ENCODE data around the gene B3GALT4.
"Not testable (repeated sequence)": the region's sequence is repeated elsewhere in the genome, so short reads cannot be mapped to it uniquely, and the experiment has no call there.

B3GALT4 gene

DNA sequence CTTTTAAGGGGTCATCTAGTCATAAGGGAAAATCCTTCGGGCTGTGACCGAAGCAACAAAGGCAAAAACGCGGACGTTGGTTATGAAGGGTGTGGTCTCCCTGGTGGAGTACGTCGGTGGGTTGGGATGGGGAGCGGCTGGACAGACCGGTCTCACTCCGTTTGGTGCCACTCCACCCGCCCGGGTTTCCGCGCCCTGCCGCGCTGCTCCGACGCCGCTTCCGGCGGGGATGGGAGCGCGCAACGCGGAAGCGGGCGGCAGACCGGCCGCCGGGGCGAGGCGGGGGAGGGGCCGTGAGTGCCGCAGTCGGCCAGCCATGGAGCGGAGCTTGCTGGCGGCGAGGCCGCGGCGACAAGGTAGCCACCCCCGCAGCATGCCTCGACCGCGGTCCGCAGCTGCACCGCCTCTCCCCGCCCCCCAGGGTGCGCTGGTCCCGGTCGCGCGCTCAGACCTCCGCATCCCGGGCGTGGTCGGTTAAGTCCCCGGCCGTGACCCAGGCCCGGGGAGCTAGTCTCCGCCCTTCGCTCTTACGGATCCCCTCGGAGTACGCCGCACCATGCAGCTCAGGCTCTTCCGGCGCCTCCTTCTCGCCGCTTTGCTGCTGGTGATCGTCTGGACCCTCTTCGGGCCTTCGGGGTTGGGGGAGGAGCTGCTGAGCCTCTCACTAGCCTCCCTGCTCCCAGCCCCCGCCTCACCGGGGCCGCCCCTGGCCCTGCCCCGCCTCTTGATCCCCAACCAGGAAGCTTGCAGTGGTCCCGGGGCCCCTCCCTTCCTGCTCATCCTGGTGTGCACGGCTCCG lies at the start of gene B3GALT4:
Gene B3GALT4, plus strand, starts transcription at position 260 of the 799 bp plus-strand sequence. Its CDS starts 297 bp downstream, at position 557.
- ATAC-seq (peak; percentile 74), DNase-seq (peak; percentile 88)

DNA sequence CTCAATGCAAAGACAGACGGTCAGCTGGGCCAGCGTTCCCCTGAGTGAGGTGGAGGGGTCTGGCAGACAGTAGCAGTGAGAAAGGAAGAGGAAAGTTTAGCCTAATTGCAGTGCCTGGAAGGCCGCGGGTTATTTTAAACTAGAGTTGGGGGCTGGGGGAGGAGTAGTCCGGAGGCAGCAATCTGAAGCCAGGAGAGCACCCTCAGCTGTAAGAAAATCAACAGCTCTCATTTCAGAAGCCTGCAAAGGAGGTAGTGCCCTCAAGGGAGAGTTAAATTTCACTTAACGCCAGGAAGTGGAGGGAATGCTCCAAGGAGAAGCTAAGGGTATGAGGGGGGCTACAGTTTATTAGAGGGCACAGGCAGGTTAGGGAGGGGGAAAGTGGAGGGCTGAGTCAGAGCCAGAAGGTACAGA lies 41.7 kb upstream of the B3GALT4 start:
- ATAC-seq = no peak
- no peak for DNase-seq

DNA sequence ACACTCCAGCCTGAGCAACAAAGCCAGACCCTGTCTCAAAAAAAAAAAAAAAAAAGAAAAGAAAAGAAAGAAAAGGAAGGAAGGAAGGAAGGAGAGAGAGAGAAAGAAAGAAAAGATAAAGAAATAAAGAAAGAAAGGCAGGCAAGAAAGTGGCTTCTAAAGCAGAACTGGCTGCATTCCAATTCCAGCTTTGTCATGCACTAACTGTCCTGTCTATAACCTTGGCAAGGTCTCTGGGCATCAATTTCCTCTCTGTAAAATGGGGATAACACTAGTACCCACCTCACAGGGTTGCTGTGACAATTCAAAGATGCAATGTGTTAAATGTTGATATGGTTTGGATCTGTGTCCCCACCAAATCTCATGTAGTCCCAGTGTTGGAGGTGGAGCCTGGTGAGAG lies 40.6 kb upstream of the B3GALT4 start:
- no peak for ATAC-seq
- DNase-seq = no peak

- ATAC-seq = no peak
- DNase-seq = no peak
Observed at GRCh38 chr6:33236852-33237251, 40.1 kb upstream of the B3GALT4 start.

GRCh38 chr6:33237741-33238140 lies 39.2 kb upstream of the B3GALT4 start:
- no peak for ATAC-seq
- DNase-seq = no peak

DNA sequence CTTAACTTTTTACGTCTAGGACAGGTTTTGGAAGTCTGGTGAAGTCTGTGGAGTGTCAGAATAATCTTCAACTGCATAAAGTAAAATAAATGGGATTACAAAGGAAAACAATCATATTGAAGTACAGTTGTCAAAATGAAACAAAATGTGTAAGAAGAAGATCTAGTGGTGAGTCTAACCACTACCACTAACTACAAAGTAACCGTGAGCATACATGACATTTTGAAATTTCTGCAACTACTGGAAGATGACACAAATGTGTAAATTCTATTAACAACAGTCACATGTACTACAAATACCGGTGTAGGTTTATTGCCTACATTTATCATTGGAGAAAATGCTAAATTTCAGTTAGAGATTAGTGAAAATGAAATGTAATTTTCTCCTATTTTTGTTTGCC lies 35.0 kb upstream of the B3GALT4 start:
- ATAC-seq = peak; percentile 79

GRCh38 chr6:33243476-33243875 lies 33.4 kb upstream of the B3GALT4 start:
- no peak for ATAC-seq
- DNase-seq = no peak

More for the DNA sequence above, 35.0 kb upstream of the B3GALT4 start:
- no peak for DNase-seq

DNA sequence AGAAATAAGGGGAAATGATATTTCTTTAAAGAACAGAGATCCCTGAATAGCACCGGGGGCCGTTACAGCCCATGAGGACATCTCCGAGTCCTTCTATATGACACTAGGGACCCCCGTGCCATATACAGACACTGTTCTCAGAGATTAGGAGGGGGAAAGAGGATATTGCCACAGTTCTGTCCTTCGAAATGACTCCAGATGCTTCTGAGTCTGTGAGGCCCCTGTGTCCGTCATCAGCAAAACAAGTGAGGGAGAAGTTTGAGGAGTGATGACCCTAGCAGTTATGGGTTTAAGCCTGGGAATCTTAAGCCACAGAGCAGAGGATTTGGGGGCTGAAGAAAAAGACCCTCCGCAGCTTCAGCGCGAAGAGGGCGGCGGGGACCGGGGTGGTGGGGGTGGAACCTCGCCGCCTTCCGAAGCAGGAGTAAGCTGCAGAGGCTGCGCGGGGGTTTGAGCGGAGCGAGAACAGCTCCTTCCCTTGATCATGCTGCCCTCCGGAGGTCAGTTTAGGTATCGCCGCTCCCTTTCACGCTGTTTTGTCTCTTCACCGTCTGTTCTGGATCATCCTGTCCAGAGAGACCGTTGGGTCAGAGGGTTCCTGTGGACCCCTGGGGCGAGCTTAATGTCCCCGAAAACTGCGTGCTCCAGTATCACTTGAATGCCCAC lies 28.8 kb upstream of the B3GALT4 start:
- DNase-seq (peak; percentile 94), ATAC-seq (peak; percentile 45)

DNA sequence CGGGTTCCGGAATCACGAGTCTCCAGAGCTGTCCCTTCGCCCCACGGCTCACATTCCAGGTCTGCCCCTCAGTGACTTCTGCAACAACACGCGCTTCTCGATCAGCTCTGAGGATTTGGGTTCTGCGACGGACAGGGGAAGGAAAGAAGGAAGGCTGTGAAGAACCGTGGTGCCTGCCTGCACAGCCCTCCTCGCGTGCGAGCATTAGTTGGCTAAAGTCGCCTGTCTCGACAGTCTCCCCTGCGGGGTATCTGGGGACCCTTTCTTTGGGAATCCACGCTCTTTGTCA lies 28.3 kb upstream of the B3GALT4 start:
- DNase-seq = no peak

DNA sequence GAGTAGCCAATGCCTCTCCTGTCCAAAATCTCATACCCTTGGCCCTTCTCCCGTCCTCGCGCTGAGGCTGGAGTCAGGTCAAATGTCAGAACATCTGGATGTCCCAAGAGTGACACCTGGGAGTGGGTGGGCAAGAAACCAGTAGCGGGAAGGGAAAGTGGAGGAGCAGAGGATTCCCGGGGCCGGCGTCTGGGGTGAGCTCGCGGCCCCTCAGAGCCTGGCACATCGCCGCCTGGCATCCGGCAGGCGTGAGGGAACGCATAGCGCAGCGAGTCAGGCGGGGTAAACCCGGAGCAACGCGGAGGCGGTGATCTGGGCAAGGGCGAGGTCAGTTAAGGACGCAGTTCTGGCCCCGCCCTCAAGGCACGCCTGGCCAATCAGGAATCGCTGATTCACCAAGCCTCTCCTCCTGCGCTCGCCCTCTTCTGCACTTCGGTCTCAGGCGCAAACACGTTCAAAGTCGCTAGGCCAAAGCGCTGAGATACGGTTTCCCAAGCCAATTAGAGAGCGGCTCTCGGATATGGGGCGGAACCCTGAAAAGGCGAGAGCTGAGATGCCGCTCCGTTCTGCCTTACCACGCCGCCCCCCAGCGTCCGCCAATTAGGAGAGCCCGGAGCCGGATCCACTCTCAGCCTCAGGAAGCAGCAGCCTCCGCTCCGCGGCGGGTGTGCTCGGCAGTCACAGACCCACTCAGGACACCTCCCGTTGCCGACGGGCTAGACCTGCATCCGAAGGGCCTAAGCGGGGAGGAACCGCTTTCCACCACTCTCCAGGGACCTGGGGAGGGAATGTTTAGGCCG lies 27.8 kb upstream of the B3GALT4 start:
- DNase-seq (peak; percentile 96), ATAC-seq (peak; percentile 96)

More for the DNA sequence above, 28.3 kb upstream of the B3GALT4 start:
- ATAC-seq = peak; percentile 5

- ATAC-seq = no peak
- no peak for DNase-seq
Observed at GRCh38 chr6:33249732-33250630, 26.9 kb upstream of the B3GALT4 start.

DNA sequence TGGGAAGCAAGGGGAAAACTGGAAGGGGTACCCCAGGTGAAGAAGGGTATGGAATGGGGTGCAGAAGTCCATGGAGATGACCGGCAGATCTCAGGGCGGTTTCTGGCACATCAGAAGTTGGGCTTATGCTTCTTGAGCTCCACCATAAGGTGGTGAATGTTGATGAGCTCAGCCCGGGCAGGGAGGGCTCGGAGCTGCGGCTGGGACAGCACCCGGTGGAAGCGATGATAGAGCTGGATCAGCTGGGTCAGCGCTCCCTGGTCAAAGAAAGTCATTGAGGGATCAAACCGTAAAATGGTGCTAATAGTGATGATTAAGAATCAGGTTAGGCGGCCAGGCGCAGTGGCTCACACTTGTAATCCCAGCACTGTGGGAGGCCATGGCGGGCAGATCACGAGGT lies 26.2 kb upstream of the B3GALT4 start:
- DNase-seq = no peak
- ATAC-seq = no peak

GRCh38 chr6:33251395-33252012 lies 25.4 kb upstream of the B3GALT4 start:
- ATAC-seq = no peak
- DNase-seq = no peak

DNA sequence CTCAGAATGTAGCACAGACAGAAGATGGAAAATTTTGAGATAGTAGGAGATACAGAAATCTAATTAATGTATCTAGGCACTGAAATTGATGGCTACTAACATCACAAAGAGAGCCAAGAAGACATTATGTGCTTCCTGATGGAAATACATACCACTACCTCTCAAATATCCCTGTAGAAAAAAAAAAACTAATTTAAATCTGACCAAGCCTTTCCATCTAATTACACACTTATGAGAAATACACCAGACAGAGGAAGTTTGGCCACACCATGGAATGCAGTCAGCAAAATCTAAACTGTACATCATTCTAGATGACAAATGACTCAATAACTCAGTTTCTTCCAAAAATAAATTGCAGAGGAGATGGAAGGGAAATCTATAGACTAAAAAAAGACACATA lies 24.2 kb upstream of the B3GALT4 start:
- DNase-seq (no peak), ATAC-seq (no peak)

DNA sequence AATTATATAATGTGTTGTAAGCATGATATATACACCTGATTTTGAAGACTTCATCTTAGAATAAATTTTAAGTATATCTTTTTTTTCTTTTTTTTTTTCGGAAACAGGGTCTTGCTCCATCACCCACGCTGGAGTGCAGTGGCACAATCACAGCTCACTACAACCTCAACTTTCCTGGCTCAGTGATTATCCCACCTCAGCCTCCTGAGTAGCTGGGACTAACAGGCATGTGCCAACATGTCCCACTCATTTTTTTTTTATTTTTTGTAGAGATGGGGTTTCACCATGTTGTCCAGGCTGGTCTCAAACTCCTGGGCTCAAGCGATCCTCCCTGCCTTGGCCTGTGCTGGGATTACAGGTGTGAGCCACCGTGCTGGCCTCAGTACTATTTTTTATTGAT lies 22.3 kb upstream of the B3GALT4 start:
- ATAC-seq (no peak), DNase-seq (no peak)

DNA sequence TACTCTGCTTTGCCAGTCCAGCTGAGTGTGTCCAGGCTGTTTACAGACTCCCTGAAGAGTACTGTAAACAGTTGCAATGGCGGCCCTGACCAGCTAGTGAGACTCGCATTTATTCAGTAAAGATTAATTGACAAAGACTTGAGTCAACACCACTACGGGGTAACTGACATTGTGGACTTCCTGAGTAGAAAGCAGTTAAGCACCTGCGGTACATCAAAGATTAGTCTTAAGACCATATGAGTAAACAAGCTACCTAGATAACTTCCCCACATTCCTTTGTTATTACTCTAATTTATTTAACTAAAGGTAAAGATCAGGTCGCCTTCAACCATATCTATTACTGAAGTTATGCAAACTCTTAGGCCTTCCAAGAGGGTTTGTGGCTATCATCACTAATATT lies 17.9 kb upstream of the B3GALT4 start:
- no peak for ATAC-seq
- no peak for DNase-seq

- ATAC-seq, DNase-seq: not testable (repeated sequence)
Observed at GRCh38 chr6:33262490-33262889, 14.4 kb upstream of the B3GALT4 start.

GRCh38 chr6:33264015-33264414 lies 12.9 kb upstream of the B3GALT4 start:
- DNase-seq = no peak
- ATAC-seq = peak; percentile 37

DNA sequence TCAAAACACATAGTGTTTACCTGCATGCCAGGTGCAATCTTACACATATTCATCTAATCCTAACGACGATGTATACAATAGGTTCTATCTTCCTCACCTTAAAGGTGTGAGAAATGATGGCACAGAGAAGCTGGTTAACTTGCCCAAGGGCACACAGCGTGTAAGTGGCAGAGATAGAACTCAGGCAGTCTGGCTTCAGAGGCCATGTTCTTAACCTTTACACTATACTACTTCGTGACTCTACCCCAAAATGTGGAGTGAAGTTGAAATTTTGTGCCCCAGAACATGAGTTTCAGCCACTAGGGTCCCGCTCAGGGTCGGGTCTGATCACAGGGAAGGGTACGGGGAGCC lies 5.8 kb upstream of the B3GALT4 start:
- no peak for DNase-seq
- ATAC-seq = peak; percentile 7

DNA sequence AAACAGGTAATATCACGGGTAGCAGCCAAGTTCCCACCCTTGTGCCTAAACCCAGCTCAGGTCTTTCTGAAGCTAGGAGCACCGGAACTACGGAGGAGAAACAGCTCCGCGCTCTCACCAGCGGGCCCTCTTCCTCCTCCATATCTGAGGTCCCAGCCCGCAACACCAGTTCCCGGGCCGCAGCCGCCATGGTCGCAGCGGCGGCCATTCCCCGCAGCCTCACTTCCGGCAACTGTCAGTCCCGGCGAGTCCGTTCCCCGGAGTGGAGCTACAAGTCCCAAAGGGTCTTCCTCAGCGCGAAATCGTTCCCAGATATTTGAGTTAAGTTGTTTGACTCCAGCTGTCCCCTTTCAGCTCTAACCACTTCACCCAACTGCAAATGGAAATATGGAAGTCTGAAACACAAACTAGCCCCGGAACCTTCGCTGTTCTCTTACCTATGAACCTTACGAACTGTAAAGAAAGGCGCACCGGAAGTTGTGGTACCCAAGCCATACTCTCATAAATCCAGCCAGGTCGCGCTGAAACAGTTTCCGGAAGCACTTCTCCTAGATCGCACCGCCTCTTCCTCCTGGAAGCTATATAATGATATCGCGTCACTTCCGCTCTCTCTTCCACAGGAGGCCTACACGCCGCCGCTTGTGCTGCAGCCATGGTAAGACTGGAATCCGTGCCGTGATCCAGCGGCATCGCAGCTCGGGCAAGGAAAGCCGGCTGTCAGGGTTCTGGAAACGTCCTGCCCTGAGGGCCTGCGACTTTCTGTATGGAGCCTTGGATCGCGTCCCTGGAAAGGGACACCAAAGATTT lies 5.3 kb upstream of the B3GALT4 start, which contains the start of the genes RPS18 and VPS52:
Gene RPS18, plus strand, starts transcription at position 608 of the 807 bp plus-strand sequence. Its CDS starts 45 bp downstream, at position 653.
Gene VPS52, minus strand, starts transcription at position 409 of the 807 bp plus-strand sequence. Its CDS starts 201 bp downstream, at position 208.
- ATAC-seq (peak; percentile 84), DNase-seq (peak; percentile 87)
